ENCODE data around the gene TEX54.
"Not testable (repeated sequence)": the region's sequence is repeated elsewhere in the genome, so short reads cannot be mapped to it uniquely, and the experiment has no call there.

TEX54 gene

GRCh38 chr11:62844154-62844553 lies 11.5 kb upstream of the TEX54 start:
- Histone ChIP-seq H3K27ac (no peak overlapping the region), H3K4me3 (no peak overlapping the region)
- DNase-seq (ENCODE audit: low spot score) = no peak
- TF ChIP-seq, protein P1, sequence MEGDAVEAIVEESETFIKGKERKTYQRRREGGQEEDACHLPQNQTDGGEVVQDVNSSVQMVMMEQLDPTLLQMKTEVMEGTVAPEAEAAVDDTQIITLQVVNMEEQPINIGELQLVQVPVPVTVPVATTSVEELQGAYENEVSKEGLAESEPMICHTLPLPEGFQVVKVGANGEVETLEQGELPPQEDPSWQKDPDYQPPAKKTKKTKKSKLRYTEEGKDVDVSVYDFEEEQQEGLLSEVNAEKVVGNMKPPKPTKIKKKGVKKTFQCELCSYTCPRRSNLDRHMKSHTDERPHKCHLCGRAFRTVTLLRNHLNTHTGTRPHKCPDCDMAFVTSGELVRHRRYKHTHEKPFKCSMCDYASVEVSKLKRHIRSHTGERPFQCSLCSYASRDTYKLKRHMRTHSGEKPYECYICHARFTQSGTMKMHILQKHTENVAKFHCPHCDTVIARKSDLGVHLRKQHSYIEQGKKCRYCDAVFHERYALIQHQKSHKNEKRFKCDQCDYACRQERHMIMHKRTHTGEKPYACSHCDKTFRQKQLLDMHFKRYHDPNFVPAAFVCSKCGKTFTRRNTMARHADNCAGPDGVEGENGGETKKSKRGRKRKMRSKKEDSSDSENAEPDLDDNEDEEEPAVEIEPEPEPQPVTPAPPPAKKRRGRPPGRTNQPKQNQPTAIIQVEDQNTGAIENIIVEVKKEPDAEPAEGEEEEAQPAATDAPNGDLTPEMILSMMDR (IDR thresholded peaks at IDR 0.05) = no peak

DNA sequence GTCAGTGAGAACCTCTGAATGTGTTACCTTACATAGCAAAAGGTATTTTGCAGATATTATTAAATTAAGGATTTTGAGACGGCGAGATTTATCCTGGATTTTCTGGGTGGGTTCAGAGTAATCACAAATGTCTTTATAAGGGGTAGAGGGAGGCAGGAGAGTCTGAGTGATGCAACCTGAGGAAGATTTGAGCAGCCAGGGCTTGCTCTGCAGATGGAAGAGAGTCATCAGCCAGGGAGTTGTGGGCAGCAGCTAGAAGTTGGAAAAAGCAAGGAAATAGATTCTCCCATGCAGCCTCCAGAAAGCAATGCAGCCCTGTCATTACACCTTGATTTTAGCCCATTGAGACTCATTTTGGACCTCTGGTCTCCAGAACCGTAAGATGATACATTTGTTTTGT lies 10.8 kb upstream of the TEX54 start:
- TF ChIP-seq, protein P1 (IDR thresholded peaks at IDR 0.05) = no peak
- H3K4me3 ChIP-seq = no peak overlapping the region
- no peak for DNase-seq (ENCODE audit: low spot score)
- no peak overlapping the region for H3K27ac ChIP-seq

DNA sequence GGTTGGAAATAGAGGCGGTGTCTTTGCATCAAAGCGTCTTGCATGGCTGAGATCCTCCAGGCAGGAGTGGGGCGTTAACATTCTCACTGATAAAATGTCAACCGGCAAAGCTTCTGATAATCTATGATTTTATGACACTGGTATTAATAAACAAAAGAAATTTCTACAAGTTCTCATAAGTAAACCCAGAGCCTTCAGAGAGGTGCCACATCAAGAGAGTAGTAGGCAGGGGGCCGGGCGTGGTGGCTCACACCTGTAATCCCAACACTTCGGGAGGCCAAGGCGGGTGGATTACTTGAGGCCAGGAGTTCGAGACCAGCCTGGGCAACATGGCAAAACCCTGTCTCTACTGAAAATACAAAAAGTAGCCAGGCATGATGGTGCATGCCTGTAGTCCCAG lies 10.2 kb upstream of the TEX54 start:
- peak overlapping the region; percentile 88 to 95 for H3K27ac ChIP-seq
- H3K4me3 ChIP-seq; DNase-seq (ENCODE audit: low spot score): not testable (repeated sequence)

- Histone ChIP-seq H3K4me3 (peak overlapping the region; percentile 80), H3K27ac (peak overlapping the region; percentile 88 to 95)
- TF ChIP-seq, protein P1 (IDR thresholded peaks at IDR 0.05) = no peak
- DNase-seq (ENCODE audit: low spot score) = peak; percentile 92
Observed at GRCh38 chr11:62842171-62842741, 9.6 kb upstream of the TEX54 start.

- Histone ChIP-seq H3K4me3 (peak overlapping the region; percentile 80), H3K27ac (peak overlapping the region; percentile 88 to 95)
- TF ChIP-seq, protein P1 (IDR thresholded peaks at IDR 0.05) = no peak
- DNase-seq (ENCODE audit: low spot score) = peak; percentile 90
Observed at GRCh38 chr11:62841361-62842170, 8.9 kb upstream of the TEX54 start.

DNA sequence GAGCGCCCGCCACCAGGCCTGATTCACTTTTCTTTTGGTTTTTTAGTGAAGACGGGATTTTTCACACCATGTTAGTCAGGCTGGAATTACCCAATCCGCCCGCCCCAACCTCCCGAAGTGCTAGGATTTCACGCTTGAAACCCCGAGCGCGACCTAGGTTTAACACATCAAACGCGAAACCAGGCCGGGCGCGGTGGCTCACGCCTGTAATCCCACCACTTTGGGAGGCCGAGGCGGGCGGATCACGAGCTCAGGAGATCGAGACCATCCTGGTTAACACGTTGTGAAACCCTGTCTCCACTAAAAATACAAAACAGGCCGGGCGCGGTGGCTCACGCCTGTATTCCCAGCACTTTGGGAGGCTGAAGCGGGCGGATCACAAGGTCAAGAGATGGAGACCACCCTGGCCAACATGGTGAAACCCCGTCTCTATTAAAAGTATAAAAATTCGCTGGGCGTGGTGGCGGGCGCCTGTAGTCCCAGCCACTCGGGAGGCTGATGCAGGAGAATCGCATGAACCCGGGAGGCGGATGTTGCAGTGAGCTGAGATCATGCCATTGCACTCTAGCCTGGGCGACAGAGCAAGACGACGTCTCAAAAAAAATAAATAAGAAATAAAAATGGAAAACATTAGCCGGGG lies 8.2 kb upstream of the TEX54 start:
- peak overlapping the region; percentile 88 to 95 for H3K27ac ChIP-seq
- peak; percentile 88 for DNase-seq (ENCODE audit: low spot score)
- peak overlapping the region; percentile 80 for H3K4me3 ChIP-seq

DNA sequence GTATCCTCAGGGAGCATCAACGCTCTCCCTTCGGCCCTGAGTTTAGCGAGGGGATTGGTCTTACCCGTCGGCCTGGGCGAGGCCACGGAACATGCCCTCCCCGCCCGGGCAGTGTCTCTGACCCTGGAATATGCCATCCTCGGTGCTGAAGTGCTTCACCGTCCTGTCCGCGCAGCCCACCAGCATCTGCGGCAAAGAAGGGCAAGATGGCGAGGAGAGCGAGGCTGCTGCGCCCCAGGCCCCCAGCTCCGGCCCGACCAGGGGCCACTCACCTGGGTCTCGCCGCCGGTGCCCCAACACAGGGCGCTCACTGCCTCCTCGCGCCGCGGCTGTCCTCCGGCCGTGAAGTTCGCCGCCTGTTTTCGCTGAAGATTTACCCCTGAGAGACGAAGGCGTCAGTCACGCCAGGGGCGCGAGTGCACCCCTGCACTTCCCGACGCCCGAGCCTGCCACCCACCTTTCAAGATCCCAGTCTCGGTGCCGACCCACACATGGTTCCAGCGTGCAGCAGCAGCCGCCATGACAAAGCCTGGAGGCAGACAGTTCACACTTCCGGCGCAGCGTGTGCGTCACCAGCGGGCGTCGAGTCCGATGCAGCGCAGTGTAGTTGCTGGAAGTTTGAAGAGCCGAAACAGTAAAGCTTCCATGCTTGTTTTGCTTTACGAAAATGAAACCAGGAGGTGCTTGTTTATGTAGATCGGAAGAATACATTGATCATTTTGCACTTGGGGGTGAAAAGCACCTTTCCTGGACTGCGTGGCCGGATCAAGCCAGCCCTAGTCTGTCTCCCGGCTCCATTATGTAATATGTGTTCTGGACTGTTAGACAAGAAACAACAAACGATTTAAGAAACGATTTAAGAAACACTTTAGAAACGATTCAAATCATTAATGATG lies 6.7 kb upstream of the TEX54 start, which contains the start of gene WDR74:
WDR74 (minus strand) TSS at position 541 of the 896 bp plus-strand sequence; CDS start at position 521, 20 bp downstream.
- Histone ChIP-seq H3K27ac (peak within 1 kb of the TSS; percentile 88 to 95), H3K4me3 (peak within 1 kb of the TSS; percentile 80)
- TF ChIP-seq, protein P1 (IDR thresholded peaks at IDR 0.05) = no peak
- peak; percentile 95 for DNase-seq (ENCODE audit: low spot score)

Data from coronary artery (tissue), 2 donors.